GM04503 (cell line): ENCODE data around the gene PHF20.
A peak's percentile ranks its signal among the peaks of the same experiment; 100 is the strongest.
"Not testable (repeated sequence)": the region's sequence is repeated elsewhere in the genome, so short reads cannot be mapped to it uniquely, and the experiment has no call there.

ENCODE experiments used
- DNase-seq: peaks from one replicate; pipeline ENCODE4 v3.0.0-alpha.2; 2012; ENCODE audit warnings: low read depth

The PHF20 gene

GRCh38 chr20:35839904-35840303 lies 68.1 kb downstream of the PHF20 start:
- DNase-seq = no peak

- DNase-seq = no peak
Observed at GRCh38 chr20:35840421-35840820, 68.6 kb downstream of the PHF20 start.

- no peak for DNase-seq
Observed at GRCh38 chr20:35842361-35842760, 70.5 kb downstream of the PHF20 start.

GRCh38 chr20:35843894-35844293 lies 72.1 kb downstream of the PHF20 start:
- DNase-seq = not testable (repeated sequence)

GRCh38 chr20:35845561-35845960 lies 73.7 kb downstream of the PHF20 start:
- no peak for DNase-seq

GRCh38 chr20:35849706-35850105 lies 77.9 kb downstream of the PHF20 start:
- DNase-seq = no peak

- DNase-seq = not testable (repeated sequence)
Observed at GRCh38 chr20:35851659-35852058, 79.8 kb downstream of the PHF20 start.

- no peak for DNase-seq
Observed at GRCh38 chr20:35854713-35855348, 83.0 kb downstream of the PHF20 start.

GRCh38 chr20:35855641-35856040 lies 83.8 kb downstream of the PHF20 start:
- not testable (repeated sequence) for DNase-seq

- no peak for DNase-seq
Observed at GRCh38 chr20:35856866-35857265, 85.1 kb downstream of the PHF20 start.

GRCh38 chr20:35866418-35867202 lies 94.8 kb downstream of the PHF20 start:
- peak; percentile 67 for DNase-seq

GRCh38 chr20:35870541-35871258 lies 98.9 kb downstream of the PHF20 start:
- DNase-seq = no peak

GRCh38 chr20:35871259-35871771 lies 99.5 kb downstream of the PHF20 start:
- no peak for DNase-seq

GRCh38 chr20:35876033-35876320 lies 104.2 kb downstream of the PHF20 start:
- no peak for DNase-seq

GRCh38 chr20:35877611-35878010 lies 105.8 kb downstream of the PHF20 start:
- no peak for DNase-seq

GRCh38 chr20:35878113-35878625 lies 106.4 kb downstream of the PHF20 start:
- no peak for DNase-seq

- no peak for DNase-seq
Observed at GRCh38 chr20:35881676-35882075, 109.9 kb downstream of the PHF20 start.

GRCh38 chr20:35882427-35883161 lies 110.8 kb downstream of the PHF20 start:
- peak; percentile 24 for DNase-seq

GRCh38 chr20:35883336-35883777 lies 111.5 kb downstream of the PHF20 start:
- DNase-seq = no peak

GRCh38 chr20:35883778-35884540 lies 112.1 kb downstream of the PHF20 start:
- peak; percentile 100 for DNase-seq

- no peak for DNase-seq
Observed at GRCh38 chr20:35884541-35884865, 112.7 kb downstream of the PHF20 start.
